Measurements from ENCODE around the gene YES1.

The YES1 gene

GRCh38 chr18:712401-713134, 99.5 kb downstream of the YES1 start, which contains the start of gene ENOSF1:
TSS of gene ENOSF1 (minus strand) at chr18:712630. CDS start at chr18:712587, 43 bp downstream.
- Histone ChIP-seq H3K4me3 (replicated peaks; ENCODE audit: low read depth, low read length) (peak within 1 kb of the TSS; percentile 84), H3K27me3 (replicated peaks; ENCODE audit: control insufficient read depth, insufficient read depth, low read length) (no peaks in the 10 kb centered on the region), H3K36me3 (ENCODE audit: control insufficient read depth, insufficient read depth, low read length) (no peaks in the 10 kb centered on the region)
- peak; percentile 89 for DNase-seq (ENCODE audit: extremely low read depth, insufficient read length)
- peak; percentile 75 for TF ChIP-seq CTCF (IDR thresholded peaks at IDR 0.05; ENCODE audit: insufficient read depth, low read length, poor library complexity, severe bottlenecking)

GRCh38 chr18:711657-712400, 100.2 kb downstream of the YES1 start:
- Histone ChIP-seq H3K36me3 (ENCODE audit: control insufficient read depth, insufficient read depth, low read length) (no peaks in the 10 kb centered on the region), H3K4me3 (replicated peaks; ENCODE audit: low read depth, low read length) (peak overlapping the region; percentile 84), H3K27me3 (replicated peaks; ENCODE audit: control insufficient read depth, insufficient read depth, low read length) (no peaks in the 10 kb centered on the region)
- TF ChIP-seq CTCF (IDR thresholded peaks at IDR 0.05; ENCODE audit: insufficient read depth, low read length, poor library complexity, severe bottlenecking) = peak; percentile 33
- peak; percentile 57 for DNase-seq (ENCODE audit: extremely low read depth, insufficient read length)

- TF ChIP-seq CTCF (IDR thresholded peaks at IDR 0.05; ENCODE audit: insufficient read depth, low read length, poor library complexity, severe bottlenecking) = no peak
- Histone ChIP-seq H3K36me3 (ENCODE audit: control insufficient read depth, insufficient read depth, low read length) (no peaks in the 10 kb centered on the region), H3K4me3 (replicated peaks; ENCODE audit: low read depth, low read length) (peak overlapping the region; percentile 84), H3K27me3 (replicated peaks; ENCODE audit: control insufficient read depth, insufficient read depth, low read length) (no peaks in the 10 kb centered on the region)
- DNase-seq (ENCODE audit: extremely low read depth, insufficient read length) = no peak
Observed at GRCh38 chr18:711310-711656, 100.8 kb downstream of the YES1 start.

GRCh38 chr18:710418-711300, 101.4 kb downstream of the YES1 start:
- DNase-seq (ENCODE audit: extremely low read depth, insufficient read length) = no peak
- Histone ChIP-seq H3K4me3 (replicated peaks; ENCODE audit: low read depth, low read length) (peak overlapping the region; percentile 84), H3K36me3 (ENCODE audit: control insufficient read depth, insufficient read depth, low read length) (no peaks in the 10 kb centered on the region), H3K27me3 (replicated peaks; ENCODE audit: control insufficient read depth, insufficient read depth, low read length) (no peaks in the 10 kb centered on the region)
- TF ChIP-seq CTCF (IDR thresholded peaks at IDR 0.05; ENCODE audit: insufficient read depth, low read length, poor library complexity, severe bottlenecking) = no peak

- Histone ChIP-seq H3K27me3 (replicated peaks; ENCODE audit: control insufficient read depth, insufficient read depth, low read length) (no peaks in the 10 kb centered on the region), H3K4me3 (replicated peaks; ENCODE audit: low read depth, low read length) (no peak overlapping the region), H3K36me3 (ENCODE audit: control insufficient read depth, insufficient read depth, low read length) (no peaks in the 10 kb centered on the region)
- no peak for DNase-seq (ENCODE audit: extremely low read depth, insufficient read length)
- TF ChIP-seq CTCF (IDR thresholded peaks at IDR 0.05; ENCODE audit: insufficient read depth, low read length, poor library complexity, severe bottlenecking) = no peak
Observed at GRCh38 chr18:709771-710170, 102.3 kb downstream of the YES1 start.
